GM21360 (cell line): ENCODE data around the gene INSYN1.

ENCODE experiments used
- ATAC-seq: cut with Tn5 transposase; IDR thresholded peaks from one replicate; pipeline ENCODE4 v1.9.1; 2021; ENCODE audit warnings: mild to moderate bottlenecking, moderate library complexity; ENCODE audit not compliant: unreplicated experiment

Gene INSYN1

DNA sequence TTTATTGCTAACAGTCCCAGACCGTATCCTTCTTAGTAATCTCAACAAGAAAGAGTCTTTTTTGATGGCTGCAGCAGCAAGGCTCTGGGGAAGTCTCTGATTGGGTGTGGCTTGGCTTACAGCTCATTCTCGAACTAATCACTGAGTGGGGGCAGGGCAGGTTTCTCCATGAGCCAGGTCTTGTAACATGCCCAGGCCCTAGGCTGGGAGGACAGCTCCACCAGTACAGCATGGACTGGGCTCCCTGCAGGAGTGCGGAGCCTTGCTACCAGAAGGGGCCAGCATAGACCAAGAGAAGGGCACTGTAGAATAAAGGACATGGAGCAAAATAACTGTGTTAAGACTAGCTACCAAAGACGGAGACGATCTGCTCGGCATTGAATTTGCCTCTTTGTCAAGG is 61.8 kb downstream of the INSYN1 start:
- no peak for ATAC-seq

DNA sequence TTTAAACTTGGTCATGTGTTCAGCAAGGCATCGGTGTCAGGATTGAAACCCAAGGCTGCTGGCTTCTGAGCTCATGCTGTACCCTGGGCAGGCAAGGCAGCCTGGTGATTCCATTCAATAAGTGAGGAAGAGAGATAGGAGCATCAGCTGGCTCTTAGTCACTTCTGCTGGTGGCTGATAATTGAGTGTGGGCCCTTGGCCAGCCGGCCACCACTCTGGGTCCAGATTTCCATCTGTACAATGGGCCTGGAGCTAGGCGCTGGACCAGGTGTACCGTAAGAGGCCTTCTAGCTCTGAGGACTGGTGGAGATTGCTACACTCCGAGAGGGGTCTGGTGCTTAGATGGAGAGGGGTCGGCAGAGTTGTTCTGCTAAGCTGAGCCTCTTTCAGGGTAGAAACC is 64.7 kb downstream of the INSYN1 start:
- no peak for ATAC-seq

DNA sequence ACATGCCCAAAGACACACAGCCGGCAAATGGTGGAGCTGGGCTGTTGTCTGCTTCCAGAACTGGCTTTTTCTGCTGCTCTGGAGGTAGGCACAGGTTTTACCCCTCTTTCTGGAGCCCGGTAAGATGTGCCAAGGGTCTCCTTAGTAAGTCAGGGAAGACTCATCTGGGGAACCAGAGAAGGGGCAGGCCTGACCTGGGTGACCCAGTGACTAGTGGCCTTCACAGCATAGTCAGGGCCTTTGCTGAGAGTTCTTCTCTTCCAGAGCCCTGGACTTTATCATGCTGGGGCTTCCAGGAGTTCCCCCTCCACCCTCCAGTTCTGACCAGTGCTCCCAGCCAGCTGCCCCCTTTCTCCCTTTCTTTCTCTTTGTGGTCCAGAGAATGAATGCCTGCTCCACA is 65.8 kb downstream of the INSYN1 start:
- no peak for ATAC-seq

DNA sequence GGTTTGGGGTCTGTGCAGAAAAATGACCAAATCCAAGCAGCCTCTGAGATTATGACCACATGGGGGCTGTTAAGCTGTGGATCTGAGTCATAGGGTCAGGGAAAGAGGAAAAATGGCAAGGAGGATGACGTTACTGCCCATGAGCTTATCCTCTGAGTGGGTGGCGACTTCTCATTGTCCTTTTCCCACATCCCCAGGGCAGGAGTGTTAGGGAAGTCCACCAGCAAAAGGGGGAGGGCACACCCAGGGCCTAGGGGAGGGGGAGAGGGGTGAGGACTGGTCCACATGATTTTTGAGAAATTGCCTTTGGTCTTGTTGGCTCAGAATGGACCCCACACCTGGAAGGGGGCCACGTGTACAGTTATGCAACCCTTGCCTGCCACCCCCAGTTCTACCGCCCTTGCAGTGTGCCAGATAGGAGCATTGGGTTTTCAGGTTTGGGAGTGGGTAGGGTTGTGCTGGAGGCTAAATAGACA is 66.3 kb downstream of the INSYN1 start:
- no peak for ATAC-seq

DNA sequence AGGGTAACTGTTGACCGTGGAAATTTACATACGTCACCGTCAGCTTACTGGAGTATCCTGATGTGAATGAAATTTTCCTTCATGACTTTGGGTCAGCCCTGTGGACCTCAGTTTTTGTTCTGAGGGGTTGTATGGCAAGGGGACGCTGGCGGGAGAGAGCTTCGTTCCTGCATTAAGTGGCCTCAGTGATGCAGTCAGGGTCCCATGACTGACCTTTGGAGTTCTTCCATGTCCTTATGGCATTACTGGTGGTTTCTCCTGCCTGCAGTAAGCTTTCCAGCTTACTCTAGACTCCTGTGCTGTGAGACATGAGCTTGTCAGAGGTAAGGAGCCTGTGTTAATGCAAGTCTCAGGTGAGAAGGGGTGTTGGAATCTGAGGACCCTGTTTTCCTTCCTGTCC is 67.2 kb downstream of the INSYN1 start:
- no peak for ATAC-seq
